ENCODE measurements around the gene HIGD1A.

Gene HIGD1A

GRCh38 chr3:42752961-42753360 is 51.3 kb downstream of the HIGD1A start:
- Histone ChIP-seq H3K9me2 (replicated peaks; ENCODE audit: control insufficient read depth, low read length) (no peaks in the 10 kb centered on the region), H3K4me2 (ENCODE audit: low read length) (no peak overlapping the region), H3K79me2 (ENCODE audit: control insufficient read depth, low read length) (no peaks in the 10 kb centered on the region), H3K9me3 (ENCODE audit: control insufficient read depth, insufficient read depth, low read length) (no peaks in the 10 kb centered on the region), H3K36me3 (ENCODE audit: control insufficient read depth, low read length) (no peaks in the 10 kb centered on the region), H3K27me3 (ENCODE audit: control insufficient read depth, low read length) (no peaks in the 10 kb centered on the region), H3K27ac (ENCODE audit: low read depth, low read length) (no peak overlapping the region), H3F3A (ENCODE audit: control insufficient read depth, insufficient read depth) (no peaks in the 10 kb centered on the region), H4K20me1 (ENCODE audit: control insufficient read depth, insufficient read depth, low read depth, low read length) (no peaks in the 10 kb centered on the region), H3K4me3 (ENCODE audit: low read length) (no peak overlapping the region), H3K4me1 (ENCODE audit: control insufficient read depth, low read length) (no peaks in the 10 kb centered on the region)
- no peak for TF ChIP-seq CTCF (IDR thresholded peaks at IDR 0.05; ENCODE audit: low read depth, low read length, poor library complexity, severe bottlenecking)
- no peak for TF ChIP-seq EZH2phosphoT487 (IDR thresholded peaks at IDR 0.05; ENCODE audit: borderline replicate concordance, low read length)

- Histone ChIP-seq H4K20me1 (ENCODE audit: control insufficient read depth, insufficient read depth, low read depth, low read length) (no peaks in the 10 kb centered on the region), H3K27me3 (ENCODE audit: control insufficient read depth, low read length) (no peaks in the 10 kb centered on the region), H3K4me1 (ENCODE audit: control insufficient read depth, low read length) (no peaks in the 10 kb centered on the region), H3K9me2 (replicated peaks; ENCODE audit: control insufficient read depth, low read length) (no peaks in the 10 kb centered on the region), H3K79me2 (ENCODE audit: control insufficient read depth, low read length) (no peaks in the 10 kb centered on the region), H3K36me3 (ENCODE audit: control insufficient read depth, low read length) (no peaks in the 10 kb centered on the region), H3F3A (ENCODE audit: control insufficient read depth, insufficient read depth) (no peaks in the 10 kb centered on the region), H3K4me2 (ENCODE audit: low read length) (no peak overlapping the region), H3K9me3 (ENCODE audit: control insufficient read depth, insufficient read depth, low read length) (no peaks in the 10 kb centered on the region), H3K27ac (ENCODE audit: low read depth, low read length) (no peak overlapping the region), H3K4me3 (ENCODE audit: low read length) (no peak overlapping the region)
- TF ChIP-seq CTCF (IDR thresholded peaks at IDR 0.05; ENCODE audit: low read depth, low read length, poor library complexity, severe bottlenecking) (no peak), EZH2phosphoT487 (IDR thresholded peaks at IDR 0.05; ENCODE audit: borderline replicate concordance, low read length) (no peak)
These were observed 51.8 kb downstream of the HIGD1A start for GRCh38 chr3:42752441-42752840.

- H3K27ac ChIP-seq (ENCODE audit: low read depth, low read length), result no peak overlapping the region
- no peaks in the 10 kb centered on the region for H3K27me3 ChIP-seq (ENCODE audit: control insufficient read depth, low read length)
- no peak overlapping the region for H3K4me3 ChIP-seq (ENCODE audit: low read length)
- H3K4me2 ChIP-seq (ENCODE audit: low read length), result no peak overlapping the region
- TF ChIP-seq EZH2phosphoT487 (IDR thresholded peaks at IDR 0.05; ENCODE audit: borderline replicate concordance, low read length), result no peak
- no peak for TF ChIP-seq CTCF (IDR thresholded peaks at IDR 0.05; ENCODE audit: low read depth, low read length, poor library complexity, severe bottlenecking)
- no peaks in the 10 kb centered on the region for H3K79me2 ChIP-seq (ENCODE audit: control insufficient read depth, low read length)
- no peaks in the 10 kb centered on the region for H3K9me2 ChIP-seq (replicated peaks; ENCODE audit: control insufficient read depth, low read length)
- H4K20me1 ChIP-seq (ENCODE audit: control insufficient read depth, insufficient read depth, low read depth, low read length), result no peaks in the 10 kb centered on the region
- H3K9me3 ChIP-seq (ENCODE audit: control insufficient read depth, insufficient read depth, low read length), result no peaks in the 10 kb centered on the region
- H3K4me1 ChIP-seq (ENCODE audit: control insufficient read depth, low read length), result no peaks in the 10 kb centered on the region
- H3K36me3 ChIP-seq (ENCODE audit: control insufficient read depth, low read length), result no peaks in the 10 kb centered on the region
- no peaks in the 10 kb centered on the region for H3F3A ChIP-seq (ENCODE audit: control insufficient read depth, insufficient read depth)
These were observed 52.7 kb downstream of the HIGD1A start for GRCh38 chr3:42751609-42752008.

GRCh38 chr3:42750834-42751233 is 53.5 kb downstream of the HIGD1A start:
- Histone ChIP-seq H3K79me2 (ENCODE audit: control insufficient read depth, low read length) (no peaks in the 10 kb centered on the region), H3K9me2 (replicated peaks; ENCODE audit: control insufficient read depth, low read length) (no peaks in the 10 kb centered on the region), H3K36me3 (ENCODE audit: control insufficient read depth, low read length) (no peaks in the 10 kb centered on the region), H3K4me1 (ENCODE audit: control insufficient read depth, low read length) (no peaks in the 10 kb centered on the region), H3K4me3 (ENCODE audit: low read length) (no peak overlapping the region), H3K9me3 (ENCODE audit: control insufficient read depth, insufficient read depth, low read length) (no peaks in the 10 kb centered on the region), H3K27ac (ENCODE audit: low read depth, low read length) (no peak overlapping the region), H4K20me1 (ENCODE audit: control insufficient read depth, insufficient read depth, low read depth, low read length) (no peaks in the 10 kb centered on the region), H3K27me3 (ENCODE audit: control insufficient read depth, low read length) (no peaks in the 10 kb centered on the region), H3K4me2 (ENCODE audit: low read length) (no peak overlapping the region), H3F3A (ENCODE audit: control insufficient read depth, insufficient read depth) (no peaks in the 10 kb centered on the region)
- TF ChIP-seq CTCF (IDR thresholded peaks at IDR 0.05; ENCODE audit: low read depth, low read length, poor library complexity, severe bottlenecking) (no peak), EZH2phosphoT487 (IDR thresholded peaks at IDR 0.05; ENCODE audit: borderline replicate concordance, low read length) (no peak)
